Endodermal cell (in vitro differentiated cells): ENCODE results near the gene IGSF21. TPM values are rescaled to one million over a fixed set of nuclear protein-coding genes. Genes with fewer than 3 reads are reported as not detected.

ENCODE experiments used
- DNase-seq: peaks from one replicate; pipeline ENCODE4 v3.0.0-alpha.2; 2017
- H3K27ac ChIP-seq: 2 replicates; pipeline ENCODE4 v1.5.1; 2013; ENCODE audit warnings: mild to moderate bottlenecking, low read depth, low read length, moderate library complexity
- H3K27me3 ChIP-seq: 2 replicates; pipeline ENCODE4 v1.6.1; 2013; ENCODE audit warnings: mild to moderate bottlenecking, low read length, moderate library complexity; ENCODE audit not compliant: insufficient read depth, control insufficient read depth, poor library complexity, severe bottlenecking
- H3K36me3 ChIP-seq: 2 replicates; pipeline ENCODE4 v1.7.0; 2013; ENCODE audit warnings: mild to moderate bottlenecking, low read length, moderate library complexity; ENCODE audit not compliant: control insufficient read depth, insufficient read depth
- H3K4me1 ChIP-seq: one replicate; pipeline ENCODE4 v1.7.0; 2013; ENCODE audit warnings: low read length; ENCODE audit not compliant: control insufficient read depth, insufficient read depth
- H3K4me3 ChIP-seq: 2 replicates; pipeline ENCODE4 v1.5.1; 2013; ENCODE audit warnings: mild to moderate bottlenecking, low read length, moderate library complexity
- H3K9ac ChIP-seq: 2 replicates; pipeline ENCODE4 v1.6.1; 2013; ENCODE audit warnings: mild to moderate bottlenecking, low read length, moderate library complexity; ENCODE audit not compliant: poor library complexity, severe bottlenecking; ENCODE audit errors: extremely low read depth
- H3K9me3 ChIP-seq: 2 replicates; pipeline ENCODE4 v1.6.1; 2013; ENCODE audit warnings: mild to moderate bottlenecking, low read length, moderate library complexity; ENCODE audit not compliant: control insufficient read depth
- H3K27ac Mint-ChIP-seq: 2 replicates; pipeline ENCODE4 v1.8.0; 2020; ENCODE audit warnings: mixed read lengths
- H3K27me3 Mint-ChIP-seq: 2 replicates; pipeline ENCODE4 v1.8.0; 2021; ENCODE audit warnings: mild to moderate bottlenecking, mixed read lengths; ENCODE audit not compliant: insufficient read depth
- H3K36me3 Mint-ChIP-seq: 2 replicates; pipeline ENCODE4 v1.8.0; 2020; ENCODE audit warnings: low read depth, mixed read lengths
- H3K4me1 Mint-ChIP-seq: 2 replicates; pipeline ENCODE4 v1.8.0; 2020; ENCODE audit warnings: mixed read lengths
- H3K4me3 Mint-ChIP-seq: 2 replicates; pipeline ENCODE4 v1.8.0; 2020; ENCODE audit warnings: mild to moderate bottlenecking, moderate library complexity, mixed read lengths
- H3K9me3 Mint-ChIP-seq: 2 replicates; pipeline ENCODE4 v1.8.0; 2020; ENCODE audit warnings: mild to moderate bottlenecking, mixed read lengths
- WGBS, 2 experiments: methylation state at CpG; one replicate each; pipeline versions ENCODE4 v1.1.5 to v1.1.7; 2013; ENCODE audit warnings: missing lambda C conversion rate in 2 of 2, mixed read lengths in 1 of 2; ENCODE audit not compliant: insufficient coverage in 1 of 2, insufficient read length in 1 of 2; 5-methylcytosine and 5-hydroxymethylcytosine counted together
- total RNA-seq, 2 donors: library from RNA; stranded (reverse); fragmentation: NEBNext Ultra II Directional in 1 of 2; extraction: Animal tissue kit (Norgen Biotek cat#: 25700) in 1 of 2; gene quantifications; 2 replicates in 1 of 2; 3 replicates in 1 of 2; pipeline ENCODE4 v1.2.1, GENCODE V29; 2021
- TF ChIP-seq, protein P1 (sequence below): fragments of 200-600 bp; sonication (generic); conservative IDR thresholded peaks from 2 replicates; pipeline ENCODE4 v1.5.0; 2021; ENCODE audit warnings: antibody characterized with exemption, mild to moderate bottlenecking

IGSF21 gene
- total RNA-seq, 2 donors from 2014 or later, result 1.3 to 1.7 TPM

DNA sequence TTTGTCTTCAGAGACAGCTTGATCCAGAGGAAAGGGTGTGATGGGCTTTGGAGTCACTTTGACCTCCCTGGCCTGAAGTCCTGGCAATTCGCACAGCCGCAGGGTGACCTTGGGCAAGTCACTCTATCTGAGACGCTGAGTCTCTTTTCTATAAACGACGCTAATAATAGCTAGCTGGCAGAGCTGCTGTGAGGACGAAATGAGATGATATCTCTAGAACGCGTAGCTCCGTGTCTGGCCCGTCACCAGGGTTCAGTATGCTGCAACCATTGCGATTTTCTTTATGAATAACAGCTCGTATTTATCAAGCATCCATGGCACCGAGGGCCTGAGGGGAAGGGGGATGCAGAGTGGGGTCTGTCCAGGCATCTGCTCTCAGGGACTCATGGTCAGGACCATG, 58.7 kb downstream of the IGSF21 start:
- WGBS, 2 experiments, result 87 to 91% methylated on average over 13 of the region's 13 CpGs
- no peak overlapping the region for H3K27ac ChIP-seq
- TF ChIP-seq, protein P1, sequence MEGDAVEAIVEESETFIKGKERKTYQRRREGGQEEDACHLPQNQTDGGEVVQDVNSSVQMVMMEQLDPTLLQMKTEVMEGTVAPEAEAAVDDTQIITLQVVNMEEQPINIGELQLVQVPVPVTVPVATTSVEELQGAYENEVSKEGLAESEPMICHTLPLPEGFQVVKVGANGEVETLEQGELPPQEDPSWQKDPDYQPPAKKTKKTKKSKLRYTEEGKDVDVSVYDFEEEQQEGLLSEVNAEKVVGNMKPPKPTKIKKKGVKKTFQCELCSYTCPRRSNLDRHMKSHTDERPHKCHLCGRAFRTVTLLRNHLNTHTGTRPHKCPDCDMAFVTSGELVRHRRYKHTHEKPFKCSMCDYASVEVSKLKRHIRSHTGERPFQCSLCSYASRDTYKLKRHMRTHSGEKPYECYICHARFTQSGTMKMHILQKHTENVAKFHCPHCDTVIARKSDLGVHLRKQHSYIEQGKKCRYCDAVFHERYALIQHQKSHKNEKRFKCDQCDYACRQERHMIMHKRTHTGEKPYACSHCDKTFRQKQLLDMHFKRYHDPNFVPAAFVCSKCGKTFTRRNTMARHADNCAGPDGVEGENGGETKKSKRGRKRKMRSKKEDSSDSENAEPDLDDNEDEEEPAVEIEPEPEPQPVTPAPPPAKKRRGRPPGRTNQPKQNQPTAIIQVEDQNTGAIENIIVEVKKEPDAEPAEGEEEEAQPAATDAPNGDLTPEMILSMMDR, result no peak
- no peak for DNase-seq
- no peaks in the 10 kb centered on the region for H3K36me3 Mint-ChIP-seq
- H3K27me3 Mint-ChIP-seq, result peaks cover 75% of the 10 kb centered on the region
- no peaks in the 10 kb centered on the region for H3K9me3 Mint-ChIP-seq
- no peak overlapping the region for H3K4me3 Mint-ChIP-seq
- no peaks in the 10 kb centered on the region for H3K4me1 Mint-ChIP-seq
- H3K9me3 ChIP-seq, result no peaks in the 10 kb centered on the region
- H3K27me3 ChIP-seq, result peaks cover 31% of the 10 kb centered on the region
- H3K4me1 ChIP-seq, result no peaks in the 10 kb centered on the region
- H3K36me3 ChIP-seq, result no peaks in the 10 kb centered on the region
- no peak overlapping the region for H3K27ac Mint-ChIP-seq
- no peak overlapping the region for H3K4me3 ChIP-seq
- no peak overlapping the region for H3K9ac ChIP-seq

GRCh38 chr1:18166929-18167328, 59.3 kb downstream of the IGSF21 start:
- H3K4me3 ChIP-seq, result no peak overlapping the region
- Mint-ChIP-seq H3K9me3 (no peaks in the 10 kb centered on the region), H3K4me3 (no peak overlapping the region), H3K4me1 (no peaks in the 10 kb centered on the region), H3K27ac (no peak overlapping the region), H3K36me3 (no peaks in the 10 kb centered on the region), H3K27me3 (peaks cover 78% of the 10 kb centered on the region)
- no peaks in the 10 kb centered on the region for H3K36me3 ChIP-seq
- H3K9me3 ChIP-seq, result no peaks in the 10 kb centered on the region
- peaks cover 37% of the 10 kb centered on the region for H3K27me3 ChIP-seq
- TF ChIP-seq, protein P1, result no peak
- H3K27ac ChIP-seq, result no peak overlapping the region
- no peak overlapping the region for H3K9ac ChIP-seq
- 90 to 95% methylated on average over 6 to 8 of the region's 8 CpGs for WGBS, 2 experiments
- DNase-seq, result no peak
- no peaks in the 10 kb centered on the region for H3K4me1 ChIP-seq

- Mint-ChIP-seq H3K27ac (no peak overlapping the region), H3K4me3 (no peak overlapping the region), H3K36me3 (no peaks in the 10 kb centered on the region), H3K4me1 (peaks cover 13% of the 10 kb centered on the region), H3K27me3 (peaks cover 80% of the 10 kb centered on the region), H3K9me3 (no peaks in the 10 kb centered on the region)
- WGBS, 2 experiments, result 90% methylated on average over 3 of the region's 3 CpGs
- peaks cover 7% of the 10 kb centered on the region for H3K4me1 ChIP-seq
- no peaks in the 10 kb centered on the region for H3K36me3 ChIP-seq
- H3K9me3 ChIP-seq, result no peaks in the 10 kb centered on the region
- no peak for DNase-seq
- H3K27me3 ChIP-seq, result peaks cover 17% of the 10 kb centered on the region
- H3K27ac ChIP-seq, result no peak overlapping the region
- TF ChIP-seq, protein P1, result no peak
- no peak overlapping the region for H3K9ac ChIP-seq
- H3K4me3 ChIP-seq, result no peak overlapping the region
Measured at GRCh38 chr1:18170444-18170843, 62.8 kb downstream of the IGSF21 start.
